AG09309 (cell line): ENCODE measurements around the gene CALY.

Source experiments
- DNase-seq: peaks from one replicate; pipeline ENCODE4 v3.0.0-alpha.2; 2010; ENCODE audit warnings: low read depth
- H3K4me3 ChIP-seq: 2 replicates; pipeline ENCODE4 v1.5.1; 2011; ENCODE audit warnings: mild to moderate bottlenecking, low read depth, low read length, moderate library complexity; ENCODE audit not compliant: control insufficient read depth
- TF ChIP-seq, protein P1 (sequence below): IDR thresholded peaks from 2 replicates; pipeline ENCODE4 v1.5.1; 2011; ENCODE audit warnings: mild to moderate bottlenecking, low read depth, low read length, inconsistent platforms; ENCODE audit not compliant: insufficient read depth, control insufficient read depth; ENCODE audit errors: missing control alignments

Gene CALY

DNA sequence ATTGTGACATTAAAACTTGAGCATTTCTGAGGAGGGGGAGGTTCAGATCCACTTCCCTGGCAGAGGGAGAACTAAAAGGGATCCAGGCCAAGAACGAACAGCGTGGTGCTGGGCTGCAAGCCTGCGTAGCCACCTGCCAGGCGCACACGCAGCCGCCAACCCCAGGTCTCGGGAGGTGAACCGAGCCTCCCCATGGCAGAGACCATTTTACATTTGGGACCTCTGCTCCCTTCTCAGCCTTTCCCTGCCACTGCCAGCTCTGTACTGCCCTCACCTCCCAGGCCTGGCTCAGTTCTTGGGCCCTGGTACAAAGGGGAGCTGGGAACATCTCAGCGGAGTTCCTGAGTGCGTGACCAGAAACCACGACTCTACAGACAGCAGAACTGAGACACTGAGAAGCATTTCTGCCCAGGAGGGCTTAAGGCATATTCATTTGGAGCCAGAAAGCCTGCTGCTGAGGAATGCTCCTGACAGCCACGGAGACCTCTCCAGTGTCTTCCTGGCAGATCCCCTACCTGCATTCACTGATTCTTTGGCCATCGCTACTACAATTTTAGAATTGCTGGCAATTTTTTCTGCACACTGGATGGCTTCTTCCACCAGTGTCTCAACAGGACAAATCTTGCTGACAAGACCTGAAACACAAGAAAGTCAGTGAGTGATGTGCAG is 28.9 kb upstream of the CALY start:
- no peak overlapping the region for H3K4me3 ChIP-seq
- TF ChIP-seq, protein P1, sequence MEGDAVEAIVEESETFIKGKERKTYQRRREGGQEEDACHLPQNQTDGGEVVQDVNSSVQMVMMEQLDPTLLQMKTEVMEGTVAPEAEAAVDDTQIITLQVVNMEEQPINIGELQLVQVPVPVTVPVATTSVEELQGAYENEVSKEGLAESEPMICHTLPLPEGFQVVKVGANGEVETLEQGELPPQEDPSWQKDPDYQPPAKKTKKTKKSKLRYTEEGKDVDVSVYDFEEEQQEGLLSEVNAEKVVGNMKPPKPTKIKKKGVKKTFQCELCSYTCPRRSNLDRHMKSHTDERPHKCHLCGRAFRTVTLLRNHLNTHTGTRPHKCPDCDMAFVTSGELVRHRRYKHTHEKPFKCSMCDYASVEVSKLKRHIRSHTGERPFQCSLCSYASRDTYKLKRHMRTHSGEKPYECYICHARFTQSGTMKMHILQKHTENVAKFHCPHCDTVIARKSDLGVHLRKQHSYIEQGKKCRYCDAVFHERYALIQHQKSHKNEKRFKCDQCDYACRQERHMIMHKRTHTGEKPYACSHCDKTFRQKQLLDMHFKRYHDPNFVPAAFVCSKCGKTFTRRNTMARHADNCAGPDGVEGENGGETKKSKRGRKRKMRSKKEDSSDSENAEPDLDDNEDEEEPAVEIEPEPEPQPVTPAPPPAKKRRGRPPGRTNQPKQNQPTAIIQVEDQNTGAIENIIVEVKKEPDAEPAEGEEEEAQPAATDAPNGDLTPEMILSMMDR, result no peak
- DNase-seq, result no peak

- DNase-seq, result no peak
- TF ChIP-seq, protein P1, result no peak
- no peak overlapping the region for H3K4me3 ChIP-seq
These were observed 28.1 kb upstream of the CALY start for GRCh38 chr10:133364645-133365431.

GRCh38 chr10:133362846-133363245 is 26.1 kb upstream of the CALY start:
- no peak for DNase-seq
- TF ChIP-seq, protein P1, result no peak

DNA sequence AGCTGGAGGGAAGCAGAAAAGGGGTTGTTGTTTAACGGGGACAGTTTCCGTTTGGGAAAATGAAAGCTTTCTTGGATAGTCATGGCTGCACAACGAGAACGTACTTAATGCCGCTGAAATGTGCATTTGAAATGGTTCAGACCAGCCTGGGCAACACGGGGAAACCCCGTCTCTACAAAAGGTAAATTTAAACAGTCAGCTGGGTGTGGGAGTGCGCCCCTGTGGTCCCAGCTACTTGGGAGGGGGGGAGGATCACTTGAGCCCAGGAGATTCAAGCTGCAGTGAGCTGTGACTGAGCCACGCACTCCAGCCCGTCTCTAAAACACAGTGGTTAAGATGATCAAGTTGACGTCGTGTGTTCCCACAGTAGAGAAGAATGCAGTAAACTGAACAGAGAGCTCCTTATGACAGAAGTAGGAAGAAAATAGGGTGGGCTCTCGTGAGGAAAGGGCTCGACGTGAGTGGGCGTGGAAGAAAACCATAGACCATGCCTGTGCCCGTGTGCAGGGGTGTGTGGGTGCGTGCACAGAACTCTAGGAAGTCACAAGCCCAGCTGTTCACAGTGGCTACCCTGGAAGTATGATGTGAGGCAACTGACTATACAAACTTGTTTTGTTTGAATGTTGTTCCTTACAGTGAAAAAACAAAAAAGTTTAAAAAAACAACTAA is 25.2 kb upstream of the CALY start:
- DNase-seq, result no peak
- TF ChIP-seq, protein P1, result no peak
- H3K4me3 ChIP-seq, result no peak overlapping the region

More at GRCh38 chr10:133362846-133363245, 26.1 kb upstream of the CALY start:
- no peak overlapping the region for H3K4me3 ChIP-seq

DNA sequence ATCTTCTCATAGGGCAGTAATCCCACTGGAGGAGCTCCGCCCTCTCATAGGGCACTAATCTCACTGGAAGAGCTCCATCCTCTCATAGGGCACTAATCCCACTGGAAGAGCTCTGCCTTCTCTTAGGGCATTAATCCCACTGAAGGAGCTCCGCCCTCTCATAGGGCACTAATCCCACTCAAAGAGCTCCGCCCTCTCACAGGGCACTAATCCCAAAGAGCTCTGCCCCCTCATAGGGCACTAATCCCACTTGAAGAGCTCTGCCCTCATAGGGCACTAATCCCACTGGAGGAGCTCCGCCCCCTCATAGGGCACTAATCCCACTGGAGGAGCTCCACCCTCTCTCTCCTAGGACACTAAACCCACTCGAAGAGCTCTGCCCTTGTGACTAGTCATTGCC is 24.5 kb upstream of the CALY start:
- H3K4me3 ChIP-seq, result no peak overlapping the region
- TF ChIP-seq, protein P1, result no peak
- DNase-seq, result no peak

GRCh38 chr10:133359972-133360610 is 23.4 kb upstream of the CALY start:
- DNase-seq, result no peak
- TF ChIP-seq, protein P1, result no peak
- no peak overlapping the region for H3K4me3 ChIP-seq
